ENCODE results near the gene RMDN2. TPM values are rescaled to one million over a fixed set of nuclear protein-coding genes. Genes with fewer than 3 reads are reported as not detected.

Gene RMDN2
- total RNA-seq, 2 donors from 2014 or later, result 3.7 to 7.4 TPM

- Histone ChIP-seq H3K27me3 (replicated peaks; ENCODE audit: insufficient read depth) (no peaks in the 10 kb centered on the region), H3K36me3 (no peaks in the 10 kb centered on the region), H3K4me1 (ENCODE audit: control insufficient read depth in 1 of 2, low read depth in 2 of 2) (peaks cover 0 to 5% of the 10 kb centered on the region in 2 donors), H3K27ac (no peak overlapping the region), H3K4me3 (no peak overlapping the region), H3K9me3 (no peaks in the 10 kb centered on the region)
- no peak for TF ChIP-seq CTCF (IDR thresholded peaks at IDR 0.05)
- ATAC-seq (ENCODE audit: insufficient number of reproducible peaks, low FRiP score, low read depth) (no peak), DNase-seq (ENCODE audit: low spot score) (no peak)
Measured at GRCh38 chr2:37896319-37896718, 28.8 kb upstream of the RMDN2 start.

- H3K36me3 ChIP-seq, result no peaks in the 10 kb centered on the region
- no peak for ATAC-seq (ENCODE audit: insufficient number of reproducible peaks, low FRiP score, low read depth)
- DNase-seq (ENCODE audit: low spot score), result no peak
- H3K27ac ChIP-seq, result no peak overlapping the region
- no peaks in the 10 kb centered on the region for H3K27me3 ChIP-seq (replicated peaks; ENCODE audit: insufficient read depth)
- TF ChIP-seq CTCF (IDR thresholded peaks at IDR 0.05), result no peak
- H3K9me3 ChIP-seq, result no peaks in the 10 kb centered on the region
- peaks cover 0 to 5% of the 10 kb centered on the region in 2 donors for H3K4me1 ChIP-seq (ENCODE audit: control insufficient read depth in 1 of 2, low read depth in 2 of 2)
- no peak overlapping the region for H3K4me3 ChIP-seq
Measured at GRCh38 chr2:37897511-37897910, 27.6 kb upstream of the RMDN2 start.

- no peaks in the 10 kb centered on the region for H3K9me3 ChIP-seq
- no peak for TF ChIP-seq CTCF (IDR thresholded peaks at IDR 0.05)
- no peaks in the 10 kb centered on the region for H3K36me3 ChIP-seq
- no peak overlapping the region for H3K27ac ChIP-seq
- ATAC-seq (ENCODE audit: insufficient number of reproducible peaks, low FRiP score, low read depth), result no peak
- H3K4me1 ChIP-seq (ENCODE audit: control insufficient read depth in 1 of 2, low read depth in 2 of 2), result peaks cover 0 to 5% of the 10 kb centered on the region in 2 donors
- DNase-seq (ENCODE audit: low spot score), result no peak
- H3K27me3 ChIP-seq (replicated peaks; ENCODE audit: insufficient read depth), result no peaks in the 10 kb centered on the region
- H3K4me3 ChIP-seq, result no peak overlapping the region
Measured at GRCh38 chr2:37898448-37898847, 26.6 kb upstream of the RMDN2 start.

- no peak overlapping the region for H3K4me3 ChIP-seq
- no peak overlapping the region for H3K27ac ChIP-seq
- no peak for DNase-seq (ENCODE audit: low spot score)
- H3K4me1 ChIP-seq (ENCODE audit: control insufficient read depth in 1 of 2, low read depth in 2 of 2), result no peaks in the 10 kb centered on the region
- ATAC-seq (ENCODE audit: insufficient number of reproducible peaks, low FRiP score, low read depth), result no peak
- TF ChIP-seq CTCF (IDR thresholded peaks at IDR 0.05), result no peak
- no peaks in the 10 kb centered on the region for H3K36me3 ChIP-seq
- no peaks in the 10 kb centered on the region for H3K9me3 ChIP-seq
- no peaks in the 10 kb centered on the region for H3K27me3 ChIP-seq (replicated peaks; ENCODE audit: insufficient read depth)
Measured at GRCh38 chr2:37902991-37903390, 22.1 kb upstream of the RMDN2 start.

GRCh38 chr2:37904425-37904824 lies 20.7 kb upstream of the RMDN2 start:
- H3K27ac ChIP-seq, result no peak overlapping the region
- no peak for DNase-seq (ENCODE audit: low spot score)
- H3K27me3 ChIP-seq (replicated peaks; ENCODE audit: insufficient read depth), result no peaks in the 10 kb centered on the region
- H3K4me3 ChIP-seq, result no peak overlapping the region
- TF ChIP-seq CTCF (IDR thresholded peaks at IDR 0.05), result no peak
- H3K4me1 ChIP-seq (ENCODE audit: control insufficient read depth in 1 of 2, low read depth in 2 of 2), result no peaks in the 10 kb centered on the region
- no peaks in the 10 kb centered on the region for H3K9me3 ChIP-seq
- no peak for ATAC-seq (ENCODE audit: insufficient number of reproducible peaks, low FRiP score, low read depth)
- H3K36me3 ChIP-seq, result no peaks in the 10 kb centered on the region

Measured in thoracic aorta (tissue), 2 donors.